ENCODE results near the gene TUT4. TPM values are rescaled to one million over a fixed set of nuclear protein-coding genes. Genes with fewer than 3 reads are reported as not detected.
"Not testable (repeated sequence)": the region's sequence is repeated elsewhere in the genome, so short reads cannot be mapped to it uniquely, and the experiment has no call there.

The TUT4 gene
- total RNA-seq, 2 experiments from 2014 or later = 70.8 to 72.4 TPM

- Histone ChIP-seq H3K4me1 (ENCODE audit: insufficient read depth, low read length, poor library complexity, severe bottlenecking) (no peaks in the 10 kb centered on the region), H4K20me1 (ENCODE audit: insufficient read depth, low read length) (no peaks in the 10 kb centered on the region), H3K27ac (ENCODE audit: low read depth, low read length, poor library complexity, severe bottlenecking) (no peak overlapping the region), H3K79me2 (ENCODE audit: insufficient read depth, low read depth, low read length) (no peaks in the 10 kb centered on the region), H3K36me3 (ENCODE audit: insufficient read depth, low read length) (no peaks in the 10 kb centered on the region), H3K9me3 (ENCODE audit: low read length) (no peaks in the 10 kb centered on the region), H2AFZ (ENCODE audit: low read length) (no peak overlapping the region), H3K4me3 (ENCODE audit: low read depth, low read length, poor library complexity, severe bottlenecking) (no peak overlapping the region), H3K9me2 (ENCODE audit: insufficient read depth, low read length) (no peaks in the 10 kb centered on the region), H3K4me2 (ENCODE audit: low read length) (no peak overlapping the region)
- ChIA-PET POLR2A (interaction anchor here (0.6 kb wide), 1 partner anchor 349 kb away, joined by 7 read pairs; no protein-coding TSS in a partner anchor), CTCF (ENCODE audit: unreplicated experiment) (no interaction called here)
- no peak for DNase-seq (ENCODE audit: low spot score)
- intact Hi-C loops (cut with micrococcal nuclease; ENCODE audit: unreplicated experiment) = no loop called here
- BruUV-seq (replicated peaks) = no TSS peak
- TF ChIP-seq CTCF (conservative IDR thresholded peaks at IDR 0.05; ENCODE audit: low read length) (no peak), EZH2phosphoT487 (IDR thresholded peaks at IDR 0.05; ENCODE audit: borderline replicate concordance, low read depth, low read length) (no peak)
Measured at GRCh38 chr1:52582116-52582696, 29.3 kb upstream of the TUT4 start.

- no peaks in the 10 kb centered on the region for H3K4me1 ChIP-seq (ENCODE audit: insufficient read depth, low read length, poor library complexity, severe bottlenecking)
- no peaks in the 10 kb centered on the region for H3K9me2 ChIP-seq (ENCODE audit: insufficient read depth, low read length)
- intact Hi-C loops (cut with micrococcal nuclease; ENCODE audit: unreplicated experiment) = no loop called here
- POLR2A ChIA-PET = interaction anchor here (0.7 kb wide), 2 partner anchors 13 kb away, joined by 3 to 4 read pairs; no protein-coding TSS in a partner anchor
- BruUV-seq (replicated peaks) = no TSS peak
- no peaks in the 10 kb centered on the region for H3K9me3 ChIP-seq (ENCODE audit: low read length)
- CTCF ChIA-PET (ENCODE audit: unreplicated experiment) = interaction anchor here (0.5 kb wide), 1 partner anchor 28 kb away, joined by 5 read pairs; the partner anchor contains the start of gene TUT4
- no peaks in the 10 kb centered on the region for H3K79me2 ChIP-seq (ENCODE audit: insufficient read depth, low read depth, low read length)
- no peaks in the 10 kb centered on the region for H4K20me1 ChIP-seq (ENCODE audit: insufficient read depth, low read length)
- H2AFZ ChIP-seq (ENCODE audit: low read length) = no peak overlapping the region
- no peaks in the 10 kb centered on the region for H3K36me3 ChIP-seq (ENCODE audit: insufficient read depth, low read length)
- H3K4me3 ChIP-seq (ENCODE audit: low read depth, low read length, poor library complexity, severe bottlenecking) = no peak overlapping the region
- H3K4me2 ChIP-seq (ENCODE audit: low read length) = no peak overlapping the region
- no peak for TF ChIP-seq CTCF (conservative IDR thresholded peaks at IDR 0.05; ENCODE audit: low read length)
- no peak for TF ChIP-seq EZH2phosphoT487 (IDR thresholded peaks at IDR 0.05; ENCODE audit: borderline replicate concordance, low read depth, low read length)
- no peak overlapping the region for H3K27ac ChIP-seq (ENCODE audit: low read depth, low read length, poor library complexity, severe bottlenecking)
- DNase-seq (ENCODE audit: low spot score) = no peak
Measured at GRCh38 chr1:52580283-52580682, 27.4 kb upstream of the TUT4 start.

- intact Hi-C loops (cut with micrococcal nuclease; ENCODE audit: unreplicated experiment) = no loop called here
- DNase-seq (ENCODE audit: low spot score) = no peak
- H3K9me2 ChIP-seq (ENCODE audit: insufficient read depth, low read length) = no peaks in the 10 kb centered on the region
- H3K36me3 ChIP-seq (ENCODE audit: insufficient read depth, low read length) = no peaks in the 10 kb centered on the region
- no peaks in the 10 kb centered on the region for H3K4me1 ChIP-seq (ENCODE audit: insufficient read depth, low read length, poor library complexity, severe bottlenecking)
- H3K27ac ChIP-seq (ENCODE audit: low read depth, low read length, poor library complexity, severe bottlenecking) = no peak overlapping the region
- H3K4me3 ChIP-seq (ENCODE audit: low read depth, low read length, poor library complexity, severe bottlenecking) = no peak overlapping the region
- no peaks in the 10 kb centered on the region for H4K20me1 ChIP-seq (ENCODE audit: insufficient read depth, low read length)
- TF ChIP-seq CTCF (conservative IDR thresholded peaks at IDR 0.05; ENCODE audit: low read length) = no peak
- TF ChIP-seq EZH2phosphoT487 (IDR thresholded peaks at IDR 0.05; ENCODE audit: borderline replicate concordance, low read depth, low read length) = no peak
- ChIA-PET POLR2A (interaction anchor here (0.5 to 0.7 kb wide), 2 partner anchors 14 to 411 kb away, joined by 3 to 4 read pairs; no protein-coding TSS in a partner anchor), CTCF (ENCODE audit: unreplicated experiment) (no interaction called here)
- H3K9me3 ChIP-seq (ENCODE audit: low read length) = no peaks in the 10 kb centered on the region
- no peaks in the 10 kb centered on the region for H3K79me2 ChIP-seq (ENCODE audit: insufficient read depth, low read depth, low read length)
- BruUV-seq (replicated peaks) = no TSS peak
- H3K4me2 ChIP-seq (ENCODE audit: low read length) = no peak overlapping the region
- H2AFZ ChIP-seq (ENCODE audit: low read length) = no peak overlapping the region
Measured at GRCh38 chr1:52579415-52579814, 26.5 kb upstream of the TUT4 start.

GRCh38 chr1:52578066-52578465, 25.2 kb upstream of the TUT4 start:
- BruUV-seq (replicated peaks); H3K4me2 ChIP-seq (ENCODE audit: low read length); H3K27ac ChIP-seq (ENCODE audit: low read depth, low read length, poor library complexity, severe bottlenecking); H3K4me1 ChIP-seq (ENCODE audit: insufficient read depth, low read length, poor library complexity, severe bottlenecking); H3K4me3 ChIP-seq (ENCODE audit: low read depth, low read length, poor library complexity, severe bottlenecking); intact Hi-C loops (cut with micrococcal nuclease; ENCODE audit: unreplicated experiment); H3K36me3 ChIP-seq (ENCODE audit: insufficient read depth, low read length); DNase-seq (ENCODE audit: low spot score); CTCF ChIA-PET (ENCODE audit: unreplicated experiment); H2AFZ ChIP-seq (ENCODE audit: low read length); H4K20me1 ChIP-seq (ENCODE audit: insufficient read depth, low read length); H3K9me3 ChIP-seq (ENCODE audit: low read length); H3K9me2 ChIP-seq (ENCODE audit: insufficient read depth, low read length); H3K79me2 ChIP-seq (ENCODE audit: insufficient read depth, low read depth, low read length): not testable (repeated sequence)
- POLR2A ChIA-PET = interaction anchor here (0.7 kb wide), 2 partner anchors 10 to 59 kb away, joined by 3 to 4 read pairs; no protein-coding TSS in a partner anchor
